Measurements from ENCODE around the gene VAPA. TPM values are rescaled to one million over a fixed set of nuclear protein-coding genes. Genes with fewer than 3 reads are reported as not detected.

VAPA gene
- total RNA-seq, 1 experiment from 2014 or later = 137 TPM

DNA sequence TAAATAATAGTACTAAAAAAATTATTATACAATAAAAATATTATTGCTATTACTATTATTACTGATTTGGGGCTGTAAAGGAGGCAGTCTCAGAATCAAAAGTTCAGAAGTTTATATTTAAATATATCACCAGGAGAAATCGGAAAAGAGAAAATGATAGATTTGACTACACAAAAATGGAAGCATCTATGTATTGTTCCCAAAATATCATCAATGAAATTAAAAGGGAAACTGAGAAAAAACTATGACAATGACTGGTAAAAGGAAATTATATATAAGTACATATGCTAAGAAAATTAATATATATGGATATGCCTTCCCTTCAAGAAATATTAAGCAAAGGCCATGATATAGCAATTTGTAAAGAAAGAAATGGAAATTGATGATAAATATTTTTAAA lies 35.7 kb upstream of the VAPA start:
- Mint-ChIP-seq H3K36me3 (no peaks in the 10 kb centered on the region), H3K9me3 (no peaks in the 10 kb centered on the region), H3K4me1 (peaks cover 5% of the 10 kb centered on the region), H3K27me3 (ENCODE audit: low read depth) (no peaks in the 10 kb centered on the region; the same call in 1 of the 2 replicates), H3K4me3 (no peak overlapping the region), H3K27ac (no peak overlapping the region)
- DNase-seq (ENCODE audit: low spot score) = no peak
- POLR2A ChIA-PET = no interaction called here
- ATAC-seq = no peak
- TF ChIP-seq, protein P1, sequence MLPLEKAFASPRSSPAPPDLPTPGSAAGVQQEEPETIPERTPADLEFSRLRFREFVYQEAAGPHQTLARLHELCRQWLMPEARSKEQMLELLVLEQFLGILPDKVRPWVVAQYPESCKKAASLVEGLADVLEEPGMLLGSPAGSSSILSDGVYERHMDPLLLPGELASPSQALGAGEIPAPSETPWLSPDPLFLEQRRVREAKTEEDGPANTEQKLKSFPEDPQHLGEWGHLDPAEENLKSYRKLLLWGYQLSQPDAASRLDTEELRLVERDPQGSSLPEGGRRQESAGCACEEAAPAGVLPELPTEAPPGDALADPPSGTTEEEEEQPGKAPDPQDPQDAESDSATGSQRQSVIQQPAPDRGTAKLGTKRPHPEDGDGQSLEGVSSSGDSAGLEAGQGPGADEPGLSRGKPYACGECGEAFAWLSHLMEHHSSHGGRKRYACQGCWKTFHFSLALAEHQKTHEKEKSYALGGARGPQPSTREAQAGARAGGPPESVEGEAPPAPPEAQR (CRISPR knock-in tag; IDR thresholded peaks at IDR 0.05) = no peak
- TF ChIP-seq MAX (CRISPR knock-in tag; IDR thresholded peaks at IDR 0.05) (no peak), ESRRA (CRISPR knock-in tag; IDR thresholded peaks at IDR 0.05; ENCODE audit: borderline replicate concordance) (no peak), JUN (CRISPR knock-in tag; IDR thresholded peaks at IDR 0.05) (no peak), FOXP1 (CRISPR knock-in tag; IDR thresholded peaks at IDR 0.05; ENCODE audit: borderline replicate concordance) (no peak), SP1 (CRISPR knock-in tag; conservative IDR thresholded peaks at IDR 0.05) (no peak), PRRX2 (CRISPR knock-in tag; IDR thresholded peaks at IDR 0.05) (no peak), IRF2 (CRISPR knock-in tag; IDR thresholded peaks at IDR 0.05; ENCODE audit: borderline replicate concordance, low read depth) (no peak), ZNF263 (CRISPR knock-in tag; IDR thresholded peaks at IDR 0.05; ENCODE audit: low read depth) (no peak)
- CTCF ChIA-PET = no interaction called here

DNA sequence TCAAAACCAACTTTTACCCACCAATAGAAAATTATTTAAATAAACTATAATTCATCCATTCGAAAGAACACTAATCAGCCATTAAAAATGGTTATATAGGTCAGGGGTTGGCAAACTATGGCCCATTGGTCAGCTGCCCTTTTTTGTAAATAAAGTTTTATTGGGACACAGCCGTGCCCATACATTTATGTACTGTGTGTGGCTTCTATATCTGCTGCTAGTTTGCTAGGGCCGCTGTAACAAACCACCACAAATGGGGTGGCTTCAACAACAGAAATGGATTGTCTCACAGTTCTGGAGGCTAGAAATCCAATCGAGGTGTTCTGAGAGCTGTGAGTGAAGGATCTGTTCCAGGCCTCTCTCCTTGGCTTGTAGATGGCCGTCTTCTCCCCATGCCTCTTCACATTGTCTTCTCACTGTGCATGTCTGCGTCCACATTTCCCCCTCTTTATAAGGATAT lies 35.0 kb upstream of the VAPA start:
- ChIA-PET CTCF (no interaction called here), POLR2A (no interaction called here)
- no peaks in the 10 kb centered on the region for H3K36me3 Mint-ChIP-seq
- TF ChIP-seq ZNF232 (CRISPR knock-in tag; IDR thresholded peaks at IDR 0.05) = no peak
- TF ChIP-seq, protein P2, sequence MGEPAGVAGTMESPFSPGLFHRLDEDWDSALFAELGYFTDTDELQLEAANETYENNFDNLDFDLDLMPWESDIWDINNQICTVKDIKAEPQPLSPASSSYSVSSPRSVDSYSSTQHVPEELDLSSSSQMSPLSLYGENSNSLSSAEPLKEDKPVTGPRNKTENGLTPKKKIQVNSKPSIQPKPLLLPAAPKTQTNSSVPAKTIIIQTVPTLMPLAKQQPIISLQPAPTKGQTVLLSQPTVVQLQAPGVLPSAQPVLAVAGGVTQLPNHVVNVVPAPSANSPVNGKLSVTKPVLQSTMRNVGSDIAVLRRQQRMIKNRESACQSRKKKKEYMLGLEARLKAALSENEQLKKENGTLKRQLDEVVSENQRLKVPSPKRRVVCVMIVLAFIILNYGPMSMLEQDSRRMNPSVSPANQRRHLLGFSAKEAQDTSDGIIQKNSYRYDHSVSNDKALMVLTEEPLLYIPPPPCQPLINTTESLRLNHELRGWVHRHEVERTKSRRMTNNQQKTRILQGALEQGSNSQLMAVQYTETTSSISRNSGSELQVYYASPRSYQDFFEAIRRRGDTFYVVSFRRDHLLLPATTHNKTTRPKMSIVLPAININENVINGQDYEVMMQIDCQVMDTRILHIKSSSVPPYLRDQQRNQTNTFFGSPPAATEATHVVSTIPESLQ (CRISPR knock-in tag; IDR thresholded peaks at IDR 0.05) = no peak
- no peak for TF ChIP-seq OVOL2 (CRISPR knock-in tag; IDR thresholded peaks at IDR 0.05; ENCODE audit: borderline replicate concordance)
- TF ChIP-seq ESRRA (CRISPR knock-in tag; IDR thresholded peaks at IDR 0.05; ENCODE audit: borderline replicate concordance) = no peak
- no peak for ATAC-seq
- peaks cover 5% of the 10 kb centered on the region for H3K4me1 Mint-ChIP-seq
- no peak overlapping the region for H3K27ac Mint-ChIP-seq
- no peak for DNase-seq (ENCODE audit: low spot score)
- H3K4me3 Mint-ChIP-seq = no peak overlapping the region
- H3K27me3 Mint-ChIP-seq (ENCODE audit: low read depth) = no peaks in the 10 kb centered on the region; the same call in 1 of the 2 replicates
- H3K9me3 Mint-ChIP-seq = no peaks in the 10 kb centered on the region

- ATAC-seq (no peak), DNase-seq (ENCODE audit: low spot score) (no peak)
- no peak for TF ChIP-seq SP1 (CRISPR knock-in tag; conservative IDR thresholded peaks at IDR 0.05)
- no peak for TF ChIP-seq JUN (CRISPR knock-in tag; IDR thresholded peaks at IDR 0.05)
- TF ChIP-seq TEAD4 (CRISPR knock-in tag; IDR thresholded peaks at IDR 0.05) = no peak
- no peak for TF ChIP-seq ZBTB21 (CRISPR knock-in tag; IDR thresholded peaks at IDR 0.05; ENCODE audit: borderline replicate concordance)
- no peak for TF ChIP-seq EMX1 (CRISPR knock-in tag; IDR thresholded peaks at IDR 0.05)
- no peak for TF ChIP-seq ZNF232 (CRISPR knock-in tag; IDR thresholded peaks at IDR 0.05)
- no peak for TF ChIP-seq GTF2I (CRISPR knock-in tag; conservative IDR thresholded peaks at IDR 0.05)
- TF ChIP-seq FOXJ3 (CRISPR knock-in tag; IDR thresholded peaks at IDR 0.05; ENCODE audit: borderline replicate concordance) = no peak
- CTCF ChIA-PET = no interaction called here
- Mint-ChIP-seq H3K4me3 (no peak overlapping the region), H3K4me1 (no peaks in the 10 kb centered on the region), H3K36me3 (no peaks in the 10 kb centered on the region), H3K9me3 (peaks cover 8% of the 10 kb centered on the region), H3K27ac (no peak overlapping the region), H3K27me3 (ENCODE audit: low read depth) (no peaks in the 10 kb centered on the region; the same call in 1 of the 2 replicates)
- POLR2A ChIA-PET = no interaction called here
Observed at GRCh38 chr18:9884090-9884489, 29.7 kb upstream of the VAPA start.
